Erythroblast (primary cell): Measurements from ENCODE around the gene FBXO38.
A peak's percentile ranks its signal among the peaks of the same experiment; 100 is the strongest.

Source experiments
- DNase-seq, 2 experiments: peaks; one replicate each; lab custom pipeline; 2025; lab: John Stamatoyannopoulos, UW
- GATA1 ChIP-seq: IDR thresholded peaks from 2 replicates; pipeline ENCODE4 v1.6.1; 2011; ENCODE audit warnings: low read depth, mild to moderate bottlenecking, control low read depth, low read length, moderate library complexity
- POLR2A ChIP-seq: IDR thresholded peaks from 2 replicates; pipeline ENCODE4 v1.6.1; 2011; ENCODE audit warnings: mild to moderate bottlenecking, low read length

The FBXO38 gene

DNA sequence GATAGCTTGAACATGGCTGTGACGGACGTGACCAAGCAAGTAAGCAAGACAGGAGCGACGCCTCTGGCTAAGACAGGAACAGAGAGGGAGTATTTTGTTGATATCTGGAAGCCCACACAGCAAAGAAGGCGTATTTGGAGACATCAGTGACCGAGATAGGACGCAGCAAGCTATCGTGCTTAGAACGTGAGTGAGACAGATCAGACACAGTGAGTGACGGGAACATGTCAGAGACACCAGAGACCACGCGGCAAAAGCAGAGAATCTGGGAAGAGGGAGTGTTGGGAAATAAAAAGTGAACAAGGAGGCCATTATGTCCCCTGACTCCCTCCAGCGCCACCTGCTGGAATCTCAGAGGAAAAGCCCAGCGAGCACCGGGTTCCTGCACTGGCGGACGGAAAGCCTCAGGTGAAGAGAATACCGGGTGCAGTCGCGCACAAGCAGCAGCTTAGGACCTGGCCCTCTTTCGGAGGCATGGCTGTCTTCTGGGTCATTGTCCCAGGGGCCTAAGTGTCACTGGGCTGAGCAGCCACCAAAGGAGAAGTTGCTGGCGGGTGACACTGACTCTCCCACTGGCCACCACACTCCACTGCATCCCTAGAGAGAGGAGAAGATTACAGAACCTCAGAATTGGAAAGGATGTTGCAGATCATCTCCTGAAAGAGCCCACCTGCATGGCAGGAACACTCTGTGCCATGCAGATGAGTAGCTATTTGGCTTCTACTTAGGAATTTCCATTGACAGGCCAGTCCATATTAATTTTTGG, 99.1 kb downstream of the FBXO38 start:
- peak; percentile 45 to 67 for DNase-seq
- TF ChIP-seq POLR2A = no peak
- TF ChIP-seq GATA1 = no peak

DNA sequence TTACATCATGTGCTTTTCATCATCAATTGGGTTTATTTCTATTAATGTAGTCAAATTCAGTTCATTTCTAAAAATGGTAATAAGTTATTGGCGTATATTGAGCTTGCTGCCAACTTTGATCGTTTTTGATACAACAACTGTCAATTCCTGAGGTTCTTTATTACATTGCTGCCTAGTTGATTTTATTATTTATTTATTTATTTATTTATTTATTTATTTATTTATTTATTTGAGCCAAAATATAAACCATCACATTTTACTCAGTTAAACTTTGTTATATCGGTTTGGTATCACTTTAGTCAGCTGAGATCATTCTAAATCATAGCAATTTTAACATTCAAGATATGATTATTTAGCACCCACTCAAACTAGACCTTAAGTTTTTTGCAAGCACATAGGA, 100.0 kb downstream of the FBXO38 start:
- no peak for TF ChIP-seq GATA1
- no peak for TF ChIP-seq POLR2A
- DNase-seq = no peak

DNA sequence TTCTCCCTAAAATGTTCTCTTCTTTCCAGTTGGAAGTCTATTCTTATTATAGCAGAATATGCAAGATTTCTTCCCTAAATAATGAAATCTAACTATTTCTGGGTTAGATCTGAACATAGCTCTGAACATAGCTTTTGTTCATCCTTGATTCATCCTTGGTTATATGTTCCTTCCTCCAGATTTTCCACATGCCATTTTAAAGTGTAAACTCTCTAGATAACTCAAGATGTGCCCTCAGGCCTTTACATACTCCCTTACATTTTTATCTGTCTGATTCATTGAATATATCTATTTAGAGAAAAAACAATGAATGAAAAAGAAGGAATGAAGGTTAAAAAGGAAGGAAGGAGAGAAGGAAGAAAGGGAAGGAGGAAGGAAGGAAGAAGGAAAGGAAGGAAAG, 100.9 kb downstream of the FBXO38 start:
- no peak for TF ChIP-seq POLR2A
- TF ChIP-seq GATA1 = no peak
- DNase-seq = no peak

- no peak for DNase-seq
- no peak for TF ChIP-seq GATA1
These were observed 102.7 kb downstream of the FBXO38 start for GRCh38 chr5:148486456-148486855.

DNA sequence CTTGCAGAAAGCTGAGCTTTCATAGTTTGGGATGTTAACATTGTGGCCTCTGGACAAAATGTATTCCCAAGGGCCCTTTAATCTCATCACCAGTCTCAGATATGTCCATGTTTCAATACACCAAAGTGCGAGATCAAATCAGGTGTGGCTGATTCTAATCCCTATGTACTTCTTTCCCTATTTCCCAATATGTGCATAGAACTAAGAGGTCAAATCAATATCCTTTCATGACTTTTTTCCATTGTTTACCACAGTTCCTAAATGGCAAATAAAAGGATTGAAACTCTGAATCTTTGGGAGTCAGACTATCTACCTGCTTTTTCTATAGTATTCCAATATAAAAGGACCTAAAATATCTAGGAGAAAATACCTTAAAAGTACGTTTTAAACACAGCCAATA, 105.0 kb downstream of the FBXO38 start:
- no peak for DNase-seq
- TF ChIP-seq POLR2A = no peak
- TF ChIP-seq GATA1 = no peak

GRCh38 chr5:148491015-148491792, 107.4 kb downstream of the FBXO38 start:
- no peak for TF ChIP-seq GATA1
- DNase-seq = no peak

- DNase-seq = no peak
- no peak for TF ChIP-seq POLR2A
- TF ChIP-seq GATA1 = no peak
These were observed 108.0 kb downstream of the FBXO38 start for GRCh38 chr5:148491793-148492184.

DNA sequence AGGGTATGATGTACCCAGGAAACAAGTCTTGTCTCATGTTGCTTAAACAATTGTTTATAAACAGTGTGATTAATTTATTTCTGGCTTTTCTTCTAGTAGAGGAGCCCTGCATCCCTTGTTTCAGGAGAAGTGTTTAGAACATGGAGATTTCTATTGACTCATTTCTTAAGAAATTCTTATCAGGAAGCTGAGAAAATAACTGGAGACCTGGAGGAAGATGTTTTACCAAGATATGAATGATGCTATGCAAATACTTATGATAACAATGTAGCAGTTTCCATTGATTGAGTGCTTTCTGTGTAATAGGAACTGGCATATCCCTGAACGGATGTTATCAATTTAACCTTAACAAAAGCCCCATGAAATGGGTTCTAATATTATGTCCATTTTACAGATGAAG, 108.6 kb downstream of the FBXO38 start:
- no peak for DNase-seq
- TF ChIP-seq POLR2A (no peak), GATA1 (no peak)
